GM23338 (cell line): ENCODE measurements around the gene SNORC. TPM values are rescaled to one million over a fixed set of nuclear protein-coding genes. Genes with fewer than 3 reads are reported as not detected.

Experiments used
- ATAC-seq: fragments of 200-7000 bp; cut with Tn5 transposase; 3 replicates; pipeline ENCODE4 v1.9.1; 2020
- DNase-seq: peaks from one replicate; pipeline ENCODE4 v3.0.0-alpha.2; 2015; ENCODE audit warnings: low spot score
- H2AFZ ChIP-seq: fragments of 200-600 bp; sonication (generic); 2 replicates; pipeline ENCODE4 v1.8.0; 2016; ENCODE audit warnings: antibody characterized with exemption, mild to moderate bottlenecking, moderate library complexity
- H3F3A ChIP-seq: fragments of 200-600 bp; sonication (generic); replicated peaks from 2 replicates; pipeline ENCODE4 v1.8.0; 2017; ENCODE audit warnings: antibody characterized with exemption, mixed run types, low read depth
- H3K27ac ChIP-seq: fragments of 200-600 bp; sonication (generic); 2 replicates; pipeline ENCODE4 v1.6.1; 2016; ENCODE audit warnings: low read depth
- H3K27me3 ChIP-seq: fragments of 200-600 bp; sonication (generic); 2 replicates; pipeline ENCODE4 v1.8.0; 2016; ENCODE audit warnings: mild to moderate bottlenecking, mixed run types, moderate library complexity; ENCODE audit not compliant: insufficient read depth
- H3K36me3 ChIP-seq: fragments of 200-600 bp; sonication (generic); 2 replicates; pipeline ENCODE4 v1.8.0; 2016; ENCODE audit warnings: mild to moderate bottlenecking; ENCODE audit not compliant: insufficient read depth
- H3K4me1 ChIP-seq: fragments of 200-600 bp; sonication (generic); 2 replicates; pipeline ENCODE4 v1.8.0; 2016; ENCODE audit warnings: mild to moderate bottlenecking, moderate library complexity; ENCODE audit not compliant: insufficient read depth
- H3K4me2 ChIP-seq: fragments of 200-600 bp; sonication (generic); 2 replicates; pipeline ENCODE4 v1.7.1; 2017; ENCODE audit warnings: mixed run types
- H3K4me3 ChIP-seq: fragments of 200-600 bp; sonication (generic); 2 replicates; pipeline ENCODE4 v1.6.1; 2016; ENCODE audit warnings: mixed run types
- H3K79me2 ChIP-seq: fragments of 200-600 bp; sonication (generic); replicated peaks from 2 replicates; pipeline ENCODE4 v1.8.0; 2017; ENCODE audit warnings: mild to moderate bottlenecking; ENCODE audit not compliant: insufficient read depth
- H3K9me2 ChIP-seq: fragments of 200-600 bp; sonication (generic); 2 replicates; pipeline ENCODE4 v1.8.0; 2017; ENCODE audit not compliant: insufficient read depth
- H4K20me1 ChIP-seq: fragments of 200-600 bp; sonication (generic); replicated peaks from 2 replicates; pipeline ENCODE4 v1.8.0; 2017; ENCODE audit warnings: mild to moderate bottlenecking; ENCODE audit not compliant: insufficient read depth
- H3K27ac Mint-ChIP-seq: 2 replicates; pipeline ENCODE4 v1.8.0; 2020; ENCODE audit warnings: inconsistent platforms, mild to moderate bottlenecking, moderate library complexity, mixed read lengths
- H3K27me3 Mint-ChIP-seq: 3 replicates; pipeline ENCODE4 v1.8.0; 2022; ENCODE audit warnings: low read depth, mild to moderate bottlenecking, moderate library complexity, mixed read lengths, inconsistent platforms; ENCODE audit not compliant: insufficient read depth, poor library complexity
- H3K36me3 Mint-ChIP-seq: 3 replicates; pipeline ENCODE4 v1.8.0; 2021; ENCODE audit warnings: low read depth, mild to moderate bottlenecking, inconsistent platforms, moderate library complexity, mixed read lengths
- H3K4me1 Mint-ChIP-seq: 3 replicates; pipeline ENCODE4 v1.8.0; 2020; ENCODE audit warnings: mild to moderate bottlenecking, inconsistent platforms, mixed read lengths
- H3K4me3 Mint-ChIP-seq: 3 replicates; pipeline ENCODE4 v1.8.0; 2021; ENCODE audit warnings: moderate library complexity, mild to moderate bottlenecking, inconsistent platforms, mixed read lengths
- H3K9me3 Mint-ChIP-seq: 3 replicates; pipeline ENCODE4 v1.8.0; 2020; ENCODE audit warnings: moderate library complexity, mild to moderate bottlenecking, inconsistent platforms, mixed read lengths
- CREB1 ChIP-seq: fragments of 250-450 bp; sonication (Bioruptor Pico); IDR thresholded peaks from 2 replicates; pipeline ENCODE4 v1.5.0; 2020; ENCODE audit warnings: low read depth, mild to moderate bottlenecking, moderate library complexity
- CTCF ChIP-seq, 2 experiments: fragments of 200-600 bp in 1 of 2; sonication (generic) in 1 of 2; conservative IDR thresholded peaks; 2 replicates each; pipeline versions ENCODE4 v1.5.1 to v1.6.1; 2016 to 2017; ENCODE audit warnings: antibody characterized with exemption in 2 of 2, low read depth in 2 of 2, mild to moderate bottlenecking in 2 of 2, moderate library complexity in 1 of 2
- ETS1 ChIP-seq: IDR thresholded peaks from 2 replicates; pipeline ENCODE4 v1.6.1; 2016; ENCODE audit warnings: antibody characterized with exemption
- EZH2 ChIP-seq: fragments of 200-600 bp; sonication (generic); IDR thresholded peaks from one replicate; pipeline ENCODE4 v1.8.0; 2017; ENCODE audit warnings: antibody characterized with exemption, mild to moderate bottlenecking, low read depth; ENCODE audit not compliant: unreplicated experiment
- EZH2phosphoT487 ChIP-seq: fragments of 200-600 bp; sonication (generic); IDR thresholded peaks from one replicate; pipeline ENCODE4 v1.8.1; 2018; ENCODE audit warnings: antibody characterized with exemption; ENCODE audit not compliant: unreplicated experiment
- JUNB ChIP-seq: IDR thresholded peaks from one replicate; pipeline ENCODE4 v1.6.1; 2016; ENCODE audit warnings: antibody characterized with exemption; ENCODE audit not compliant: unreplicated experiment
- NANOG ChIP-seq: IDR thresholded peaks from 2 replicates; pipeline ENCODE4 v1.6.1; 2016; ENCODE audit warnings: antibody characterized with exemption, borderline replicate concordance
- POLR2AphosphoS5 ChIP-seq: IDR thresholded peaks from 2 replicates; pipeline ENCODE4 v1.6.1; 2016; ENCODE audit warnings: antibody characterized with exemption, low read depth
- STAT1 ChIP-seq: IDR thresholded peaks from one replicate; pipeline ENCODE4 v1.6.1; 2016; ENCODE audit warnings: antibody characterized with exemption; ENCODE audit not compliant: unreplicated experiment
- ZNF114 ChIP-seq: fragments of 250-450 bp; sonication (Bioruptor Pico); IDR thresholded peaks from 2 replicates; pipeline ENCODE4 v1.5.0; 2020; ENCODE audit warnings: mild to moderate bottlenecking, moderate library complexity
- ZNF331 ChIP-seq: fragments of 250-450 bp; sonication (Bioruptor Pico); IDR thresholded peaks from 2 replicates; pipeline ENCODE4 v1.5.0; 2020; ENCODE audit warnings: low read depth, mild to moderate bottlenecking, moderate library complexity
- ZNF462 ChIP-seq: fragments of 250-450 bp; sonication (Bioruptor Pico); IDR thresholded peaks from 2 replicates; pipeline ENCODE4 v1.5.0; 2020; ENCODE audit warnings: mild to moderate bottlenecking, moderate library complexity
- polyA plus RNA-seq: library from polyadenylated mRNA; unstranded; fragments of >200 nt; fragmentation: Nextera tagmentation; extraction: Ambion mirVana; gene quantifications from 2 replicates; pipeline ENCODE4 v1.2.1, GENCODE V29; 2016
- total RNA-seq: library from RNA; depleted of rRNA; stranded (reverse); fragments of >200 nt; shearing (Covaris generic); gene quantifications from 2 replicates; pipeline ENCODE4 v1.2.3, GENCODE V29; 2014

SNORC gene
- total and polyA plus RNA-seq, 2 experiments from 2014 or later: 0.80 to 1.6 TPM

GRCh38 chr2:232871418-232871834 is 1.4 kb downstream of the SNORC start:
- no peak for TF ChIP-seq ZNF462 (CRISPR knock-in tag)
- no peak for TF ChIP-seq CTCF (conservative IDR thresholded peaks at IDR 0.05; ENCODE audit: low read depth in 2 of 2)
- no peak for TF ChIP-seq EZH2
- TF ChIP-seq CREB1 (CRISPR knock-in tag): no peak
- no peak for TF ChIP-seq STAT1
- TF ChIP-seq JUNB: no peak
- TF ChIP-seq NANOG: no peak
- TF ChIP-seq POLR2AphosphoS5: no peak
- TF ChIP-seq ZNF114: no peak
- no peak for TF ChIP-seq ZNF331 (CRISPR knock-in tag)
- no peak for TF ChIP-seq ETS1
- no peak for TF ChIP-seq EZH2phosphoT487
- no peaks in the 10 kb centered on the region for H3K9me3 Mint-ChIP-seq
- Histone ChIP-seq H3K9me2 (no peaks in the 10 kb centered on the region), H3F3A (no peaks in the 10 kb centered on the region), H4K20me1 (0 out of 2 replicates have a peak, but pooled peaks cover 5% of the 10 kb centered on the region), H3K27me3 (peaks cover 7% of the 10 kb centered on the region), H3K36me3 (no peaks in the 10 kb centered on the region), H3K4me2 (no peak overlapping the region), H3K4me1 (no peaks in the 10 kb centered on the region), H3K79me2 (no peaks in the 10 kb centered on the region), H3K4me3 (no peak overlapping the region), H2AFZ (no peak overlapping the region), H3K27ac (no peak overlapping the region)
- peaks cover 23% of the 10 kb centered on the region for H3K27me3 Mint-ChIP-seq
- H3K27ac Mint-ChIP-seq: no peak overlapping the region
- no peak overlapping the region for H3K4me3 Mint-ChIP-seq
- H3K36me3 Mint-ChIP-seq: no peaks in the 10 kb centered on the region
- no peak for ATAC-seq
- peaks cover 12% of the 10 kb centered on the region for H3K4me1 Mint-ChIP-seq
- no peak for DNase-seq
